IPS-18a (cell line): ENCODE measurements around the gene FDX2.

Source experiments
- H3K27ac ChIP-seq: one replicate; pipeline ENCODE4 v1.5.1; 2013; ENCODE audit warnings: low read length
- H3K27me3 ChIP-seq: one replicate; pipeline ENCODE4 v1.6.1; 2013; ENCODE audit warnings: mild to moderate bottlenecking, low read length; ENCODE audit not compliant: control insufficient read depth, insufficient read depth
- H3K36me3 ChIP-seq: one replicate; pipeline ENCODE4 v1.6.1; 2013; ENCODE audit warnings: low read depth, low read length; ENCODE audit not compliant: control insufficient read depth
- H3K4me1 ChIP-seq: one replicate; pipeline ENCODE4 v1.6.1; 2013; ENCODE audit warnings: low read depth, low read length; ENCODE audit not compliant: control insufficient read depth
- H3K4me3 ChIP-seq: one replicate; pipeline ENCODE4 v1.5.1; 2013; ENCODE audit warnings: low read length
- H3K9ac ChIP-seq: one replicate; pipeline ENCODE4 v1.6.1; 2013; ENCODE audit warnings: mild to moderate bottlenecking, low read length, moderate library complexity
- H3K9me3 ChIP-seq: one replicate; pipeline ENCODE4 v1.6.1; 2013; ENCODE audit warnings: low read depth, low read length; ENCODE audit not compliant: control insufficient read depth

FDX2 gene

DNA sequence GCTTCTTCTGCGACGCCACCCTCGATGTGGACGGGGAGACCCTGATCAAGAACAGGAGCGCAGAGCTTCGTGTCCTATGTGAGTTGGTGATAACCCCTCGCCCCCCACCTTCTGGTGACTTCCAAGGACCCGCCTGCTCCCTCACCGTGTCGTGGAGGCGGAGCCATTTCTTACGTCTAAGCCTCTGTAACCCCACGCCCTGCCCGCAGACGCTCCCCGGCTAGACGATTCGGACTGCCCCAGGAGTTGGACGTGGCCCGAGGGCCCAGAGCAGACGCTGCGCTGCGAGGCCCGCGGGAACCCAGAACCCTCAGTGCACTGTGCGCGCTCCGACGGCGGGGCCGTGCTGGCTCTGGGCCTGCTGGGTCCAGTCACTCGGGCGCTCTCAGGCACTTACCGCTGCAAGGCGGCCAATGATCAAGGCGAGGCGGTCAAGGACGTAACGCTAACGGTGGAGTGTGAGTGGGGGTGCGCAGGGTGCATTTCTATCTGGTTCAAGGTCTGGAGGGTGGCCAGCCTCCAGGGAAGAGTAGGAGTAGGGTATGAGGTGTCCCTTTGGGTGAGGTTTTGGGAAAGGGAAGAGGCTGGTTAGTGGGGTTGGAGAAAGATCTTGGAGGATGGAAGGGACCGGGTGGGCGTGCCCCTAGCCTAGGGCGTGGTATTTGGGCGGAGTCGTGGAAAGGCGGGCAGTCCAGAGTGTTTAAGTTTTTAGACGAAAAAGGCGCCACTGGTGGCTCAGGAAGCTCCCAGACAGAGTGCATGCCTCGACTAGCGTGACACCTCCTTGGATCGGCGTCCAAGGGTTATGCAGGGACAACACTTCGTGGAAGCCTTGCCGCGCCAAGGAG is 22.8 kb downstream of the FDX2 start:
- H3K4me3 ChIP-seq, result peak overlapping the region; percentile 32

DNA sequence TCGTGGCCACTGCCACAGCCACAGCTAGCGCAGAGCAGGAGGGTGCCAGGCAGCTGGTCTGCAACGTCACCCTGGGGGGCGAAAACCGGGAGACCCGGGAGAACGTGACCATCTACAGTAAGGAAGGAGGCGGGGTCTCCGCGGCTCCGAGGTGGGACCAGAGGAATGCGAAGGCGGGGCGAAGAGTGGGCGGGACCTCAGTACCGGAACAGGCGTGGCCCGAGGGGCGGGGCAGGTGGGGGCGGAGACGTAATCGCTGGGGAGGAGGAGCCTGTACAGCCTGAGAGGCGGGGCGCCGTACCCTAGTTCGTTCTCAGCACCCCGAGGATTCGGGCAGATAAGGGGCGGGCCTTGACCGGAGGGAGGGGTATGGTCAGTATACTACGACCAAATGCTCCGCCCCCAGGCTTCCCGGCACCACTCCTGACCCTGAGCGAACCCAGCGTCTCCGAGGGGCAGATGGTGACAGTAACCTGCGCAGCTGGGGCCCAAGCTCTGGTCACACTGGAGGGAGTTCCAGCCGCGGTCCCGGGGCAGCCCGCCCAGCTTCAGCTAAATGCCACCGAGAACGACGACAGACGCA is 23.5 kb downstream of the FDX2 start:
- Histone ChIP-seq H3K27me3 (peaks cover 100% of the 10 kb centered on the region), H3K9ac (no peak overlapping the region)

More for the DNA sequence above, 22.8 kb downstream of the FDX2 start:
- H3K4me1 ChIP-seq, result peaks cover 18% of the 10 kb centered on the region
- H3K27me3 ChIP-seq, result peaks cover 100% of the 10 kb centered on the region
- no peaks in the 10 kb centered on the region for H3K36me3 ChIP-seq
- no peak overlapping the region for H3K27ac ChIP-seq
- no peak overlapping the region for H3K9ac ChIP-seq
- H3K9me3 ChIP-seq, result no peaks in the 10 kb centered on the region

DNA sequence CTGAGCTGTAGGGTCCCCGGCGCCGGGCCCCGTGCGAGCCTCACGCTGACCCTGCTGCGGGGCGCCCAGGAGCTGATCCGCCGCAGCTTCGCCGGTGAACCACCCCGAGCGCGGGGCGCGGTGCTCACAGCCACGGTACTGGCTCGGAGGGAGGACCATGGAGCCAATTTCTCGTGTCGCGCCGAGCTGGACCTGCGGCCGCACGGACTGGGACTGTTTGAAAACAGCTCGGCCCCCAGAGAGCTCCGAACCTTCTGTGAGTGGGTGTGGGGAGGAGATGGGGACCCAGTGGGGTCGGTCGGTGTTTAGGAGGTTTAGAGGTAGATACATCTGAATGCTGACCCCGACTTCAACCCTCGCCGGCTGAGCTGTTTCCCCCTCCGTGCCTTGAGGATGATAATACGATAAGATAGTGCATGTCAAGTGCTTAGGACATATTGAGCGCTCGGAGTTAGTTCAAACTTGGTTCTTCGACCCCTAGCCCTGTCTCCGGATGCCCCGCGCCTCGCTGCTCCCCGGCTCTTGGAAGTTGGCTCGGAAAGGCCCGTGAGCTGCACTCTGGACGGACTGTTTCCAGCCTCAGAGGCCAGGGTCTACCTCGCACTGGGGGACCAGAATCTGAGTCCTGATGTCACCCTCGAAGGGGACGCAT is 24.1 kb downstream of the FDX2 start:
- H3K4me1 ChIP-seq, result peaks cover 23% of the 10 kb centered on the region
- H3K27ac ChIP-seq, result no peak overlapping the region
- H3K4me3 ChIP-seq, result peak overlapping the region; percentile 46
- no peak overlapping the region for H3K9ac ChIP-seq
- peaks cover 100% of the 10 kb centered on the region for H3K27me3 ChIP-seq
- H3K9me3 ChIP-seq, result no peaks in the 10 kb centered on the region
- H3K36me3 ChIP-seq, result no peaks in the 10 kb centered on the region

More for the DNA sequence above, 23.5 kb downstream of the FDX2 start:
- Histone ChIP-seq H3K27ac (no peak overlapping the region), H3K4me1 (peaks cover 22% of the 10 kb centered on the region), H3K36me3 (no peaks in the 10 kb centered on the region), H3K4me3 (peak overlapping the region; percentile 46), H3K9me3 (no peaks in the 10 kb centered on the region)

DNA sequence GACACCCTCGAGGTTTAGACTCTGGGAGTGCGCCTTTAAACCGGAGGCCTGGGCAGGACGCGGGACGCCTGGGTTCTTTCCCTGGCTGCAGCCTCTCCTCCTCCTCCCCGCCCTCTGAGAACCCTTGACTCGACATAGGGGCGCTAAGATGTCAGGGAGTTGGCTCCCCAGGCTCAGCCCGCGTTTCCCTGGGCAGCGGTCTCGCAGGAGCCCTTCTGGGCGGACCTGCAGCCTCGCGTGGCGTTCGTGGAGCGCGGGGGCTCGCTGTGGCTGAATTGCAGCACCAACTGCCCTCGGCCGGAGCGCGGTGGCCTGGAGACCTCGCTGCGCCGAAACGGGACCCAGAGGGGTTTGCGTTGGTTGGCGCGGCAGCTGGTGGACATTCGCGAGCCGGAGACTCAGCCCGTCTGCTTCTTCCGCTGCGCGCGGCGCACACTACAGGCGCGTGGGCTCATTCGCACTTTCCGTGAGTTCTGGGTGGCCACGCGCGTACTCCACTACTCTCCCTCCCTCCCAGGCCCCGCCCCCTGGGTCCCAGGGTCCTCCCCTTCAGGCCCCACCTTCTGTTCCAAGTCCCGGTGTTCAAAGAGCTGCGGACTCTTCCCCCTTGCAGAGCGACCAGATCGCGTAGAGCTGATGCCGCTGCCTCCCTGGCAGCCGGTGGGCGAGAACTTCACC is 24.8 kb downstream of the FDX2 start:
- Histone ChIP-seq H3K4me1 (peaks cover 23% of the 10 kb centered on the region), H3K27ac (no peak overlapping the region), H3K27me3 (peaks cover 100% of the 10 kb centered on the region), H3K9ac (no peak overlapping the region), H3K9me3 (no peaks in the 10 kb centered on the region), H3K36me3 (no peaks in the 10 kb centered on the region), H3K4me3 (peak overlapping the region; percentile 46)

DNA sequence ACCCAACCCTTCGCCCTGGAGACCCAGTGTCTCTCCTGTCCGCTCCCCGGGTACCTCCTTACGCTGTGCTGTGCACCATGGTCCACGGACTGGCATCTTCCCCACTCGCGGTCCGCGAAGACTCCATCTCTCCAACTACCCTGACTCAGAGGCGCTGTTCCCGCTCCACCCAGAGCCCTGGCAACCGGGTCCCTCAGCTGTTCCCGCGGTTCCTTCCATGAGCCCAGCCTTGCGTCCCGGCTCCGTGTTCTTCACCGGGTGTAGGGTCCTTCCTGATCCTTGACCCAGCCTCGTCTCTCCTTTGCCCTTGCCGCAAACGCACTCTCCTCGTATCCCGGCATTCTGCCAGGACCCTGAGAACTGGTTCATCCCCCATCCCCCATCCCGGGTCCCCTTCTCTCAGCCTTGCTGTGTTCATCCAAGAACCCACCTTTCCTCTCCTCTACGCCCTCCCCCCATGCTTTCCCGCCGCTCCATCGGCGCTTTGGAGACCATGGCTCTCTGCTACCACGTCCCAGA is 25.4 kb downstream of the FDX2 start:
- Histone ChIP-seq H3K27ac (no peak overlapping the region), H3K4me1 (peaks cover 19% of the 10 kb centered on the region), H3K9ac (no peak overlapping the region), H3K4me3 (peak overlapping the region; percentile 46), H3K27me3 (peaks cover 97% of the 10 kb centered on the region), H3K36me3 (no peaks in the 10 kb centered on the region), H3K9me3 (no peaks in the 10 kb centered on the region)

DNA sequence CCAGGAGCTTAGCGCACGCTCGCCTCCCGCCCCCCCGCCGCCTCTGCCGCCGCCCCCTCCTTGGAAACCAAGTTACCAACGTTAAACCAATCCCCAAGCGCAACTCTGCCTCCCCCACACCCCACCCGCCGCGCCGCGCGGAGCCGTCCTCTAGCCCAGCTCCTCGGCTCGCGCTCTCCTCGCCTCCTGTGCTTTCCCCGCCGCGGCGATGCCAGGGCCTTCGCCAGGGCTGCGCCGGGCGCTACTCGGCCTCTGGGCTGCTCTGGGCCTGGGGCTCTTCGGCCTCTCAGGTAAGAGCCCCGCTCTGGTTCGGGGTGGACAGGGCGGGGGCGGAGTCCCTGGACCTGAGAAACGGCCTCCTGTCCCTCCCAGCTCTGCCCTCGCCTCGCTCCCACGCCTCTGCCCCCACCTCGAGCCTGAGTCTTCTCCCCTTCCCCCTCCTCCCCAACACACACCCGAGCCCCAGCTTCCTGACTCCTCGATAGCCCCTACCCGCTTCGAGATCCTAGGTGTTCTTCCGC is 25.9 kb downstream of the FDX2 start, which contains the start of gene ICAM5:
TSS of gene ICAM5 (plus strand) at position 117 of the 521 bp plus-strand sequence. CDS start at position 209, 92 bp downstream.
- peaks cover 92% of the 10 kb centered on the region for H3K27me3 ChIP-seq
- H3K9me3 ChIP-seq, result no peaks in the 10 kb centered on the region
- H3K4me1 ChIP-seq, result peaks cover 19% of the 10 kb centered on the region
- H3K36me3 ChIP-seq, result no peaks in the 10 kb centered on the region
- H3K4me3 ChIP-seq, result peak within 1 kb of the TSS; percentile 46
- H3K27ac ChIP-seq, result no peak within 1 kb of the TSS
- H3K9ac ChIP-seq, result no peak within 1 kb of the TSS

DNA sequence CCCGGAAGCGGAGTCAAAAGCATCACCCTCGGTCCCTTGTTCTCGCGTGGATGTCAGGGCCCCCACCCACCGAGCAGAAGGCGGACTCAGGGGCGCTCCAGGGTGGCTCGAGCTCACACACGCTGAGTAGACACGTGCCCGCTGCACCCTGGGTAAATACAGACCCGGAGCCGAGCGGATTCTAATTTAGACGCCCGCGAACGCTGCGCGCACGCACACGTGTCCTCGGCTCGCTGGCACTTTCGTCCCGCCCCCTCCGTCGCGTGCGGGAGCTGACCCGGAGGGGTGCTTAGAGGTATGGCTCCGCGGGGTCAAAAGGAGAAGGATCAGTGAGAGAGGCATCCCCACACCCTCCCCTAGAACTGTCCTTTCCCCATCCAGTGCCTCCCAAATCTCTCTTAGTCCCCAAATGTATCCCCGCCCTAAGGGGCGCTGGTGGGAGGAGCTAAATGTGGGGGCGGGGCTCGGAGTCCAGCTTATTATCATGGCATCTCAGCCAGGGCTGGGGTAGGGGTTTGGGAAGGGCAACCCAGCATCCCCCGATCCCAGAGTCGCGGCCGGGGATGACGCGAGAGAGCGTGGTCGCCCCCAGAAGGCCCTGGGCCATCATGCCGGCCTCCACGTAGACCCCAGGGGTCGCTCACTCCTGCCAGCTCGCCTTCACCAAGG is 26.5 kb downstream of the FDX2 start:
- H3K27me3 ChIP-seq, result peaks cover 86% of the 10 kb centered on the region
- peaks cover 19% of the 10 kb centered on the region for H3K4me1 ChIP-seq
- H3K9ac ChIP-seq, result no peak overlapping the region
- H3K4me3 ChIP-seq, result peak overlapping the region; percentile 46
- no peak overlapping the region for H3K27ac ChIP-seq
- no peaks in the 10 kb centered on the region for H3K9me3 ChIP-seq
- H3K36me3 ChIP-seq, result no peaks in the 10 kb centered on the region

DNA sequence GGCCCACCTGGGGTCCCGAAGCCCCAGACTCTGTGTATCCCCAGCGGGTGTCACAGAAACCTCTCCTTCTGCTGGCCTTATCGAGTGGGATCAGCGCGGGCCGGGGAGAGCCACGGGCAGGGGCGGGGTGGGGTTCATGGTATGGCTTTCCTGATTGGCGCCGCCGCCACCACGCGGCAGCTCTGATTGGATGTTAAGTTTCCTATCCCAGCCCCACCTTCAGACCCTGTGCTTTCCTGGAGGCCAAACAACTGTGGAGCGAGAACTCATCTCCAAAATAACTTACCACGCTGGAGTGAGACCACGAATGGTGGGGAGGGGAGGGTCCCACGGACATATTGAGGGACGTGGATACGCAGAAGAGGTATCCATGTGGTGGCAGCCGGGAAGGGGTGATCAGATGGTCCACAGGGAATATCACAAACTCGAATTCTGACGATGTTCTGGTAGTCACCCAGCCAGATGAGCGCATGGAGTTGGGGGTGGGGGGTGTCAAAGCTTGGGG is 27.1 kb downstream of the FDX2 start:
- H3K27ac ChIP-seq, result no peak overlapping the region
- H3K9ac ChIP-seq, result no peak overlapping the region
- no peaks in the 10 kb centered on the region for H3K36me3 ChIP-seq
- H3K27me3 ChIP-seq, result peaks cover 80% of the 10 kb centered on the region
- H3K9me3 ChIP-seq, result no peaks in the 10 kb centered on the region
- H3K4me1 ChIP-seq, result peaks cover 19% of the 10 kb centered on the region
- H3K4me3 ChIP-seq, result peak overlapping the region; percentile 46

DNA sequence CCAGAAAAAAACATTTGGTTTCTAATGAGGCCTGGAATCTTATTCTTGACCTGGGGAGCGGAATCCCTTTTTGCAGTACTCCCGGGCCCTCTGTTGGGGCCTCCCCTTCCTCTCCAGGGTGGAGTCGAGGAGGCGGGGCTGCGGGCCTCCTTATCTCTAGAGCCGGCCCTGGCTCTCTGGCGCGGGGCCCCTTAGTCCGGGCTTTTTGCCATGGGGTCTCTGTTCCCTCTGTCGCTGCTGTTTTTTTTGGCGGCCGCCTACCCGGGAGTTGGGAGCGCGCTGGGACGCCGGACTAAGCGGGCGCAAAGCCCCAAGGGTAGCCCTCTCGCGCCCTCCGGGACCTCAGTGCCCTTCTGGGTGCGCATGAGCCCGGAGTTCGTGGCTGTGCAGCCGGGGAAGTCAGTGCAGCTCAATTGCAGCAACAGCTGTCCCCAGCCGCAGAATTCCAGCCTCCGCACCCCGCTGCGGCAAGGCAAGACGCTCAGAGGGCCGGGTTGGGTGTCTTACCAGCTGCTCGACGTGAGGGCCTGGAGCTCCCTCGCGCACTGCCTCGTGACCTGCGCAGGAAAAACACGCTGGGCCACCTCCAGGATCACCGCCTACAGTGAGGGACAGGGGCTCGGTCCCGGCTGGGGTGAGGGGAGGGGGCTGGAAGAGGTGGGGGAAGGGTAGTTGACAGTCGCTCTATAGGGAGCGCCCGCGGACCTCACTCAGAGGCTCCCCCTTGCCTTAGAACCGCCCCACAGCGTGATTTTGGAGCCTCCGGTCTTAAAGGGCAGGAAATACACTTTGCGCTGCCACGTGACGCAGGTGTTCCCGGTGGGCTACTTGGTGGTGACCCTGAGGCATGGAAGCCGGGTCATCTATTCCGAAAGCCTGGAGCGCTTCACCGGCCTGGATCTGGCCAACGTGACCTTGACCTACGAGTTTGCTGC is 28.7 kb downstream of the FDX2 start, which contains the start of gene ICAM4:
TSS of gene ICAM4 (plus strand) at position 153 of the 935 bp plus-strand sequence. CDS start at position 211, 58 bp downstream.
- peaks cover 64% of the 10 kb centered on the region for H3K27me3 ChIP-seq
- H3K4me1 ChIP-seq, result peaks cover 18% of the 10 kb centered on the region
- no peak within 1 kb of the TSS for H3K27ac ChIP-seq
- H3K36me3 ChIP-seq, result no peaks in the 10 kb centered on the region
- no peaks in the 10 kb centered on the region for H3K9me3 ChIP-seq
- no peak within 1 kb of the TSS for H3K9ac ChIP-seq
- H3K4me3 ChIP-seq, result peak within 1 kb of the TSS; percentile 44
